OCI-LY1 (cell line): ENCODE measurements around the gene HMCES.

ENCODE experiments used
- EZH2 ChIP-seq: fragments of 200-600 bp; sonication (generic), shearing (Covaris generic); IDR thresholded peaks from 2 replicates; pipeline ENCODE4 v1.8.0; 2017; ENCODE audit warnings: borderline replicate concordance, mixed run types, mild to moderate bottlenecking, antibody characterized with exemption, low read length, moderate library complexity, mixed read lengths
- TF ChIP-seq, protein P1 (sequence below): fragments of 200-600 bp; sonication (generic), shearing (Covaris generic); IDR thresholded peaks from 2 replicates; pipeline ENCODE4 v1.5.1; 2017; ENCODE audit warnings: mild to moderate bottlenecking, antibody characterized with exemption, low read length, moderate library complexity, mixed read lengths

DNA sequence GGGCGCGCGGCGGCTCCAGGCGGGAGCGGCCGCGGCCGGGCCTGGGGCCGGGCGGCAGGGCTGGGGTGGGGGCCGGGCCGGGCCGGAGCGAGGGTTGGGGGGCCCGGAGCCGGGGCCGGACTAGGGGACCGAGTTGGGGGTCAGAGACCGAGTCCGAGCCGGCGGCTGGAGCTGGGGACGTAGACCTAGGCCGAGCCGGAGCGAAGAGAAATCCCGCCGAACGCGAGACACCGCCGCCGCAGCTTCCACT is 37.3 kb downstream of the HMCES start:
- TF ChIP-seq, protein P1, sequence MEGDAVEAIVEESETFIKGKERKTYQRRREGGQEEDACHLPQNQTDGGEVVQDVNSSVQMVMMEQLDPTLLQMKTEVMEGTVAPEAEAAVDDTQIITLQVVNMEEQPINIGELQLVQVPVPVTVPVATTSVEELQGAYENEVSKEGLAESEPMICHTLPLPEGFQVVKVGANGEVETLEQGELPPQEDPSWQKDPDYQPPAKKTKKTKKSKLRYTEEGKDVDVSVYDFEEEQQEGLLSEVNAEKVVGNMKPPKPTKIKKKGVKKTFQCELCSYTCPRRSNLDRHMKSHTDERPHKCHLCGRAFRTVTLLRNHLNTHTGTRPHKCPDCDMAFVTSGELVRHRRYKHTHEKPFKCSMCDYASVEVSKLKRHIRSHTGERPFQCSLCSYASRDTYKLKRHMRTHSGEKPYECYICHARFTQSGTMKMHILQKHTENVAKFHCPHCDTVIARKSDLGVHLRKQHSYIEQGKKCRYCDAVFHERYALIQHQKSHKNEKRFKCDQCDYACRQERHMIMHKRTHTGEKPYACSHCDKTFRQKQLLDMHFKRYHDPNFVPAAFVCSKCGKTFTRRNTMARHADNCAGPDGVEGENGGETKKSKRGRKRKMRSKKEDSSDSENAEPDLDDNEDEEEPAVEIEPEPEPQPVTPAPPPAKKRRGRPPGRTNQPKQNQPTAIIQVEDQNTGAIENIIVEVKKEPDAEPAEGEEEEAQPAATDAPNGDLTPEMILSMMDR = no peak
- no peak for TF ChIP-seq EZH2
